Aorta (tissue), 5 donors: ENCODE data around the gene PHACTR3. TPM values are rescaled to one million over a fixed set of nuclear protein-coding genes. Genes with fewer than 3 reads are reported as not detected.
A peak's percentile ranks its signal among the peaks of the same experiment; 100 is the strongest.

Experiments used
- ATAC-seq: fragments of 200-7000 bp; cut with Tn5 transposase; one replicate; pipeline ENCODE4 v1.9.1; 2022; ENCODE audit warnings: moderate library complexity; ENCODE audit not compliant: low FRiP score
- DNase-seq, 2 donors: peaks; one replicate each; pipeline ENCODE4 v3.0.0-alpha.2; 2020
- H3K27ac ChIP-seq, 2 donors: one replicate each; pipeline ENCODE4 v1.5.1; 2013; ENCODE audit warnings: low read length in 2 of 2, mild to moderate bottlenecking in 2 of 2, moderate library complexity in 2 of 2, control low read depth in 1 of 2, inconsistent platforms in 1 of 2, low read depth in 1 of 2
- H3K27me3 ChIP-seq, 2 donors: one replicate each; pipeline ENCODE4 v1.6.1; 2013; ENCODE audit warnings: control low read depth in 1 of 2, low read length in 1 of 2, mild to moderate bottlenecking in 1 of 2, moderate library complexity in 1 of 2; ENCODE audit not compliant: insufficient read depth in 2 of 2, control insufficient read depth in 1 of 2
- H3K36me3 ChIP-seq, 2 donors: one replicate each; pipeline ENCODE4 v1.6.1; 2013; ENCODE audit warnings: control low read depth in 1 of 2, low read length in 1 of 2, mild to moderate bottlenecking in 1 of 2; ENCODE audit not compliant: insufficient read depth in 2 of 2, control insufficient read depth in 1 of 2
- H3K4me1 ChIP-seq, 2 donors: one replicate each; pipeline ENCODE4 v1.6.1; 2013; ENCODE audit warnings: low read length in 2 of 2, control low read depth in 1 of 2, mild to moderate bottlenecking in 1 of 2, moderate library complexity in 1 of 2; ENCODE audit not compliant: insufficient read depth in 2 of 2, control insufficient read depth in 1 of 2
- H3K4me3 ChIP-seq, 2 donors: one replicate each; pipeline ENCODE4 v1.5.1; 2013; ENCODE audit warnings: low read length in 2 of 2, control low read depth in 1 of 2, mild to moderate bottlenecking in 1 of 2
- H3K9me3 ChIP-seq: one replicate; pipeline ENCODE4 v1.6.1; 2013; ENCODE audit warnings: mild to moderate bottlenecking, low read length; ENCODE audit not compliant: control insufficient read depth
- WGBS, 2 donors: extraction: QIAGEN DNeasy Blood & Tissue Kit; methylation state at CpG; one replicate each; pipeline ENCODE4 v1.1.7; 2013; 5-methylcytosine and 5-hydroxymethylcytosine counted together
- intact Hi-C, 2 donors: fragments of 100-400 bp; cut with DNase I; formaldehyde crosslinking; loops; one replicate each; pipeline versions ENCODE4 v1.14.2 to v1.15.0; 2022
- polyA plus RNA-seq, 2 donors: library from polyadenylated mRNA; stranded (reverse); fragments of 200-250 nt; gene quantifications; one replicate each; pipeline ENCODE4 v1.2.3, GENCODE V29; 2013
- total RNA-seq, 2 donors: library from RNA; stranded (reverse); fragmentation: NEBNext Ultra II Directional; extraction: Animal tissue kit (Norgen Biotek cat#: 25700); gene quantifications; one replicate each; pipeline ENCODE4 v1.2.1, GENCODE V29; 2021
- donor health status: healthy with polysubstance abuse.
- donor health status: Bipolar disorder and iron deficiency.
- donor health status: DM: no; HTN: no; CAD: no.
- donor health status: DM: no; HTN: no; CAD: no.
- donor health status: DM: yes; HTN: yes; CAD: no.

PHACTR3 gene
- total and polyA plus RNA-seq, 4 donors: 0.16 to 0.27 TPM; not detected in 2

GRCh38 chr20:59708326-59708725 is 104.0 kb downstream of the PHACTR3 start:
- peaks cover 0 to 3% of the 10 kb centered on the region in 2 donors for H3K27me3 ChIP-seq
- no peaks in the 10 kb centered on the region for H3K4me1 ChIP-seq
- H3K4me3 ChIP-seq: no peak overlapping the region
- intact Hi-C loops: no loop called here
- H3K36me3 ChIP-seq: no peaks in the 10 kb centered on the region
- H3K9me3 ChIP-seq: peaks cover 7% of the 10 kb centered on the region
- DNase-seq (no peak), ATAC-seq (no peak)
- WGBS, 2 donors: 91% methylated on average over 6 of the region's 6 CpGs
- no peak overlapping the region for H3K27ac ChIP-seq

- DNase-seq (no peak), ATAC-seq (no peak)
- Histone ChIP-seq H3K9me3 (peaks cover 7% of the 10 kb centered on the region), H3K4me1 (no peaks in the 10 kb centered on the region), H3K27me3 (peaks cover 0 to 3% of the 10 kb centered on the region in 2 donors), H3K4me3 (no peak overlapping the region), H3K36me3 (no peaks in the 10 kb centered on the region), H3K27ac (no peak overlapping the region)
- intact Hi-C loops: no loop called here
- WGBS, 2 donors: 57 to 63% methylated on average over 1 of the region's 1 CpG
These were observed 105.3 kb downstream of the PHACTR3 start for GRCh38 chr20:59709636-59710035.

GRCh38 chr20:59718071-59718470 is 113.7 kb downstream of the PHACTR3 start:
- Histone ChIP-seq H3K36me3 (no peaks in the 10 kb centered on the region), H3K27me3 (no peaks in the 10 kb centered on the region), H3K4me1 (no peaks in the 10 kb centered on the region), H3K27ac (no peak overlapping the region), H3K4me3 (no peak overlapping the region), H3K9me3 (no peaks in the 10 kb centered on the region)
- DNase-seq (no peak), ATAC-seq (no peak)
- intact Hi-C loops: no loop called here

- no peaks in the 10 kb centered on the region for H3K36me3 ChIP-seq
- H3K4me3 ChIP-seq: no peak overlapping the region
- H3K4me1 ChIP-seq: no peaks in the 10 kb centered on the region
- no peaks in the 10 kb centered on the region for H3K27me3 ChIP-seq
- H3K27ac ChIP-seq: no peak overlapping the region
- WGBS, 2 donors: 65 to 75% methylated on average over 12 of the region's 12 CpGs
- intact Hi-C loops: no loop called here
- ATAC-seq: no peak
- no peak for DNase-seq
- H3K9me3 ChIP-seq: no peaks in the 10 kb centered on the region
These were observed 114.4 kb downstream of the PHACTR3 start for GRCh38 chr20:59718751-59719150.

GRCh38 chr20:59720013-59720412 is 115.7 kb downstream of the PHACTR3 start:
- H3K27ac ChIP-seq: no peak overlapping the region
- ATAC-seq: no peak
- no peak for DNase-seq
- no peaks in the 10 kb centered on the region for H3K36me3 ChIP-seq
- H3K4me3 ChIP-seq: no peak overlapping the region
- H3K27me3 ChIP-seq: no peaks in the 10 kb centered on the region
- intact Hi-C loops: no loop called here
- no peaks in the 10 kb centered on the region for H3K4me1 ChIP-seq
- 89 to 90% methylated on average over 10 of the region's 10 CpGs for WGBS, 2 donors
- no peaks in the 10 kb centered on the region for H3K9me3 ChIP-seq

GRCh38 chr20:59721386-59721785 is 117.0 kb downstream of the PHACTR3 start:
- Histone ChIP-seq H3K27ac (no peak overlapping the region), H3K27me3 (no peaks in the 10 kb centered on the region), H3K4me3 (no peak overlapping the region), H3K9me3 (no peaks in the 10 kb centered on the region), H3K36me3 (no peaks in the 10 kb centered on the region), H3K4me1 (no peaks in the 10 kb centered on the region)
- DNase-seq: no peak
- ATAC-seq: no peak
- 90 to 94% methylated on average over 7 of the region's 7 CpGs for WGBS, 2 donors
- intact Hi-C loops: no loop called here

GRCh38 chr20:59723108-59723500 is 118.8 kb downstream of the PHACTR3 start:
- no peak for DNase-seq
- H3K27ac ChIP-seq: no peak overlapping the region
- H3K27me3 ChIP-seq: no peaks in the 10 kb centered on the region
- intact Hi-C loops: no loop called here
- no peaks in the 10 kb centered on the region for H3K9me3 ChIP-seq
- 62 to 65% methylated on average over 5 of the region's 5 CpGs for WGBS, 2 donors
- no peaks in the 10 kb centered on the region for H3K4me1 ChIP-seq
- H3K4me3 ChIP-seq: no peak overlapping the region
- ATAC-seq: no peak
- no peaks in the 10 kb centered on the region for H3K36me3 ChIP-seq

GRCh38 chr20:59723607-59724456 is 119.5 kb downstream of the PHACTR3 start:
- DNase-seq: no peak
- H3K4me1 ChIP-seq: no peaks in the 10 kb centered on the region
- no peak overlapping the region for H3K27ac ChIP-seq
- H3K9me3 ChIP-seq: no peaks in the 10 kb centered on the region
- 80 to 83% methylated on average over 19 of the region's 19 CpGs for WGBS, 2 donors
- no peak overlapping the region for H3K4me3 ChIP-seq
- no peaks in the 10 kb centered on the region for H3K36me3 ChIP-seq
- intact Hi-C loops: no loop called here
- no peaks in the 10 kb centered on the region for H3K27me3 ChIP-seq
- ATAC-seq: peak; percentile 23
